HEK293 (cell line): ENCODE results near the gene GLCE.

Source experiments
- CTCF ChIA-PET: fragments of 350-600 bp; formaldehyde crosslinking; extraction: SDS; loops from one replicate; lab custom pipeline; 2021; ENCODE audit warnings: antibody characterized with exemption; lab: Yijun Ruan, JAX
- POLR2A ChIA-PET: fragments of 300-600 bp; formaldehyde crosslinking; extraction: SDS; loops from one replicate; lab custom pipeline; 2020; ENCODE audit warnings: antibody characterized with exemption, inconsistent platforms; lab: Yijun Ruan, JAX
- H3K27ac ChIP-seq: fragments of 200-500 bp; sonication (Bioruptor generic); 2 replicates; pipeline ENCODE4 v1.5.1; 2014; ENCODE audit warnings: low read depth, low read length, control low read depth, inconsistent platforms; ENCODE audit errors: extremely low read depth
- H3K36me3 ChIP-seq, 2 experiments: fragments of 200-500 bp in 1 of 2; sonication (Bioruptor generic) in 1 of 2; 1 replicate in 1 of 2; 2 replicates in 1 of 2; pipeline ENCODE4 v1.5.1; 2014 to 2017; ENCODE audit warnings: inconsistent platforms in 2 of 2, low read length in 2 of 2; ENCODE audit not compliant: control insufficient read depth in 2 of 2, insufficient read depth in 1 of 2
- H3K4me1 ChIP-seq: fragments of 200-500 bp; sonication (Bioruptor generic); 2 replicates; pipeline ENCODE4 v1.5.1; 2014; ENCODE audit warnings: mild to moderate bottlenecking, low read length, inconsistent platforms; ENCODE audit not compliant: control insufficient read depth, insufficient read depth
- H3K4me3 ChIP-seq: 2 replicates; pipeline ENCODE4 v1.5.1; 2011; ENCODE audit warnings: low read depth, mild to moderate bottlenecking, control low read depth, low read length, moderate library complexity
- H3K9me3 ChIP-seq: fragments of 200-500 bp; sonication (Bioruptor generic); 2 replicates; pipeline ENCODE4 v1.5.1; 2014; ENCODE audit warnings: low read depth, low read length, inconsistent platforms; ENCODE audit not compliant: control insufficient read depth, insufficient read depth
- FEZF1 ChIP-seq: fragments of 450-650 bp; formaldehyde crosslinking; IDR thresholded peaks from 2 replicates; pipeline ENCODE4 v1.5.1; 2016; ENCODE audit warnings: missing biosample characterization, missing genetic modification characterization
- GLI4 ChIP-seq: fragments of 450-650 bp; formaldehyde crosslinking; IDR thresholded peaks from 2 replicates; pipeline ENCODE4 v1.5.1; 2016; ENCODE audit warnings: missing biosample characterization, missing genetic modification characterization
- GLIS2 ChIP-seq: fragments of 450-650 bp; formaldehyde crosslinking; IDR thresholded peaks from 2 replicates; pipeline ENCODE4 v1.5.1; 2016; ENCODE audit warnings: missing biosample characterization, missing genetic modification characterization
- MEIS1 ChIP-seq: sonication (generic); formaldehyde crosslinking; IDR thresholded peaks from 2 replicates; pipeline ENCODE4 v1.8.1; 2022; ENCODE audit warnings: missing genetic modification reagents, mild to moderate bottlenecking, borderline replicate concordance
- ZFHX2 ChIP-seq: fragments of 450-650 bp; formaldehyde crosslinking; conservative IDR thresholded peaks from 2 replicates; pipeline ENCODE4 v1.5.1; 2016; ENCODE audit warnings: missing biosample characterization, missing genetic modification characterization
- ZIC2 ChIP-seq: fragments of 450-650 bp; formaldehyde crosslinking; IDR thresholded peaks from 2 replicates; pipeline ENCODE4 v1.5.1; 2016; ENCODE audit warnings: missing biosample characterization, missing genetic modification characterization
- ZNF16 ChIP-seq: fragments of 450-650 bp; formaldehyde crosslinking; IDR thresholded peaks from 2 replicates; pipeline ENCODE4 v1.5.1; 2016; ENCODE audit warnings: low read depth, missing biosample characterization, missing genetic modification characterization
- ZNF2 ChIP-seq: fragments of 450-650 bp; formaldehyde crosslinking; IDR thresholded peaks from 2 replicates; pipeline ENCODE4 v1.5.1; 2016; ENCODE audit warnings: missing biosample characterization, missing genetic modification characterization
- ZNF248 ChIP-seq: fragments of 450-650 bp; formaldehyde crosslinking; IDR thresholded peaks from 2 replicates; pipeline ENCODE4 v1.5.1; 2017; ENCODE audit warnings: missing biosample characterization, missing genetic modification characterization
- ZNF335 ChIP-seq: fragments of 450-650 bp; formaldehyde crosslinking; conservative IDR thresholded peaks from 2 replicates; pipeline ENCODE4 v1.5.1; 2016; ENCODE audit warnings: missing biosample characterization, missing genetic modification characterization
- ZNF423 ChIP-seq: fragments of 450-650 bp; formaldehyde crosslinking; IDR thresholded peaks from 2 replicates; pipeline ENCODE4 v1.5.1; 2016; ENCODE audit warnings: missing biosample characterization, missing genetic modification characterization
- ZNF596 ChIP-seq: fragments of 450-650 bp; IDR thresholded peaks from 2 replicates; pipeline ENCODE4 v1.5.0; 2018; ENCODE audit warnings: missing biosample characterization, mild to moderate bottlenecking, missing genetic modification characterization, moderate library complexity
- ZNF621 ChIP-seq: fragments of 450-650 bp; formaldehyde crosslinking; IDR thresholded peaks from 2 replicates; pipeline ENCODE4 v1.5.1; 2017; ENCODE audit warnings: missing biosample characterization, missing genetic modification characterization
- ZNF629 ChIP-seq: fragments of 450-650 bp; formaldehyde crosslinking; IDR thresholded peaks from 2 replicates; pipeline ENCODE4 v1.5.1; 2017; ENCODE audit warnings: missing biosample characterization, missing genetic modification characterization
- ZNF654 ChIP-seq: fragments of 450-650 bp; formaldehyde crosslinking; IDR thresholded peaks from 2 replicates; pipeline ENCODE4 v1.5.1; 2016; ENCODE audit warnings: low read depth, missing biosample characterization, missing genetic modification characterization
- ZNF658 ChIP-seq: fragments of 450-650 bp; formaldehyde crosslinking; IDR thresholded peaks from 2 replicates; pipeline ENCODE4; 2016; ENCODE audit warnings: missing biosample characterization, missing genetic modification characterization
- ZNF664 ChIP-seq: fragments of 450-650 bp; formaldehyde crosslinking; IDR thresholded peaks from 2 replicates; pipeline ENCODE4 v1.5.1; 2016; ENCODE audit warnings: missing biosample characterization, missing genetic modification characterization
- ZSCAN30 ChIP-seq: fragments of 450-650 bp; IDR thresholded peaks from 2 replicates; pipeline ENCODE4 v1.5.1; 2018; ENCODE audit warnings: missing biosample characterization, mild to moderate bottlenecking, missing genetic modification characterization, moderate library complexity
- TF ChIP-seq, protein P1 (sequence below): fragments of 450-650 bp; formaldehyde crosslinking; conservative IDR thresholded peaks from 2 replicates; pipeline ENCODE4 v1.5.1; 2016; ENCODE audit warnings: low read depth, missing biosample characterization, missing genetic modification characterization
- TF ChIP-seq, protein P2 (sequence below): fragments of 450-650 bp; formaldehyde crosslinking; IDR thresholded peaks from 2 replicates; pipeline ENCODE4 v1.5.1; 2016; ENCODE audit warnings: missing biosample characterization, missing genetic modification characterization
- TF ChIP-seq, protein P3 (sequence below): fragments of 450-650 bp; formaldehyde crosslinking; conservative IDR thresholded peaks from 2 replicates; pipeline ENCODE4 v1.5.1; 2016; ENCODE audit warnings: low read depth, missing biosample characterization, missing genetic modification characterization

Gene GLCE

DNA sequence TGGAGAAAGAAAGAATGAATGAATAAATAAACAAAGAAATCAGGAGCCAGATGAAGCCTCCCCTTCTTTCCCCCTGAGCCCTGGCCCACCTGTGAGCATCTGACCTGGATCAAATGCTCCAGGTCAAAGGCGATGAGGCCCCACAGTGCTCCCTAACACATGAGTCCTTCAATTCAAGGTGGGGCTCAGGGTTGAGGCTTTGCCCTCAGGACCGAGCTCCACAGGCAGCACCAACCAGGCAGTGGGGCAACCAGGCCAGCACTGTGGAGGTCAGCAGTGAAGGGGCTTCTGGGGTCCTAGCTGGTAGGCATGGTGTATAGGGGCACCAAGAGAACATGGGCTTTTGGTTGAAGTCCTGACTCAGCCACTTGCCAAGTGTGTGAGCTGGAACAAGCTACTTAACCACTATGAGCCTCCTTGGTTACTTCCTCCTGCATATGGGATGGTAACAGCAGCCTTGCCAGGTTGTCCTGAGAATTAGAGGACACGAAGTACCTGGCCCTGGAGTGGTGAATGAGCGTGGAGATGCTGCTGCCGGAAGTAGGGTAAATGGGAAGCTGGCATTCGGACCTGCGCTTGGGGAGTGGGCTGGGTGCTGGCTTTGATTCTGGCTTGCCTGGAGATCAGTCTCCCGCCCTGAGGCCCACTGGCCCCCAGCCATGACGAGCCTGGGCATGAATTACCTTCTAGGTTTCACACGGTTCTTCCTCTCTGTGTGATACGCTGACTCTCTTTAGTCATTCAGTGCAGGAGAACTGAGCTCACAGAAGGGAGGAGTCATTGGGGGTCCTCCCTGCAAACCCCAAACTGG is 128.3 kb downstream of the GLCE start:
- TF ChIP-seq ZNF335 (tag by site-specific recombination) (peak; percentile 40), ZNF16 (tag by site-specific recombination) (no peak), ZNF664 (tag by site-specific recombination) (no peak), MEIS1 (CRISPR knock-in tag) (no peak), FEZF1 (tag by site-specific recombination) (no peak), ZNF596 (tag by site-specific recombination) (no peak), ZNF248 (no peak), ZNF2 (tag by site-specific recombination) (no peak), ZNF629 (tag by site-specific recombination) (no peak), ZNF658 (tag by site-specific recombination) (no peak), ZNF654 (tag by site-specific recombination) (no peak), ZNF423 (no peak), GLI4 (tag by site-specific recombination) (no peak), GLIS2 (tag by site-specific recombination) (0 out of 2 replicates have a peak, but pooled peaks have one; percentile 15), ZSCAN30 (no peak), ZIC2 (tag by site-specific recombination) (0 out of 2 replicates have a peak, but pooled peaks have one; percentile 36)
- ChIA-PET CTCF (interaction anchor here (0.7 to 1.4 kb wide), 2 partner anchors 14 to 174 kb away, joined by 3 to 5 read pairs; no protein-coding TSS in a partner anchor), POLR2A (interaction anchor here (1.4 kb wide), 1 partner anchor 126 kb away, joined by 3 read pairs; the partner anchor contains the start of gene KIF23)
- Histone ChIP-seq H3K27ac (no peak overlapping the region), H3K4me1 (peaks cover 10% of the 10 kb centered on the region), H3K36me3 (no peaks in the 10 kb centered on the region), H3K4me3 (no peak overlapping the region), H3K9me3 (no peaks in the 10 kb centered on the region)

DNA sequence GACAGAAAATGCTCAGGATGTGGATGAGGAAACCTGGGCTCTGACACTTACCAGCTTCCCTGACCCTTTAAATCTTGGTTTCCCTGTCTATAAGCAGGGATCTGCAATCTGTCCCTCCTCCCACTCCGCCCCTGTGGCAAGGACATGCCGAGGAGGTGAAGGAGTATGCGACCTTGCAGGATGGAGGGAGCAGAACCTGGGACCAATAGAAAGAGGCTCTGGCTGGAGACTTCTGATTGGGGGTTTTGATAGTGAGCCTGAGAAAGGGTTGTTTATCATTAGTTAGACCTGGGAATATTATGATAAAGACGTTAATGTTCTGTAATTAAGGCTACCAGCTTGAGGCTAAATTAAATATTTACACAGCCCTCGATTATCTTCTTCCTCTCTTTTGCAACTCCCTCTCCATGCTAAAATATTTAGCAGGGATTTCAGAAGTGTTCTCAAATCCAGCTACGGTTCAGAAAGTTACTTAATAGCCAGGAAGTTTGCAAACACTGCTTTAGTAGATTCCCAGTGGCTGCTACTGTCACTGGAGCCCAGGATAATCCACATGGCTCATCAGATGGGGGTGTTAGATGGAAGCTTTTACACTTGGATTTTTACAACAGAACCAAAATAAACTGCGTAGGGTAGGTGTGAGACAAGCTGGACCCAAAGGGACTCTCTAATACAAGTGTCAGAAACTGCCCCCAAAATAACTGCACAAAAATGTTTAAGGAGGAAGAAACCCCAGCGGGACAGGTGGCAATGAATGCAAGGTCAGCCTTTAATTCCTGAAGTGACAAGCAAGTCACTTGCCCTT is 129.1 kb downstream of the GLCE start:
- ChIA-PET POLR2A (interaction anchor here (1.4 kb wide), 1 partner anchor 125 kb away, joined by 3 read pairs; the partner anchor contains the start of gene KIF23), CTCF (interaction anchor here (0.5 to 1.5 kb wide), 6 partner anchors 8 to 739 kb away, joined by 3 to 5 read pairs (median 4); no protein-coding TSS in a partner anchor)
- Histone ChIP-seq H3K4me3 (no peak overlapping the region), H3K27ac (no peak overlapping the region), H3K36me3 (no peaks in the 10 kb centered on the region), H3K4me1 (peaks cover 10% of the 10 kb centered on the region), H3K9me3 (no peaks in the 10 kb centered on the region)
- TF ChIP-seq ZNF621 (tag by site-specific recombination), result no peak
- TF ChIP-seq, protein P1, sequence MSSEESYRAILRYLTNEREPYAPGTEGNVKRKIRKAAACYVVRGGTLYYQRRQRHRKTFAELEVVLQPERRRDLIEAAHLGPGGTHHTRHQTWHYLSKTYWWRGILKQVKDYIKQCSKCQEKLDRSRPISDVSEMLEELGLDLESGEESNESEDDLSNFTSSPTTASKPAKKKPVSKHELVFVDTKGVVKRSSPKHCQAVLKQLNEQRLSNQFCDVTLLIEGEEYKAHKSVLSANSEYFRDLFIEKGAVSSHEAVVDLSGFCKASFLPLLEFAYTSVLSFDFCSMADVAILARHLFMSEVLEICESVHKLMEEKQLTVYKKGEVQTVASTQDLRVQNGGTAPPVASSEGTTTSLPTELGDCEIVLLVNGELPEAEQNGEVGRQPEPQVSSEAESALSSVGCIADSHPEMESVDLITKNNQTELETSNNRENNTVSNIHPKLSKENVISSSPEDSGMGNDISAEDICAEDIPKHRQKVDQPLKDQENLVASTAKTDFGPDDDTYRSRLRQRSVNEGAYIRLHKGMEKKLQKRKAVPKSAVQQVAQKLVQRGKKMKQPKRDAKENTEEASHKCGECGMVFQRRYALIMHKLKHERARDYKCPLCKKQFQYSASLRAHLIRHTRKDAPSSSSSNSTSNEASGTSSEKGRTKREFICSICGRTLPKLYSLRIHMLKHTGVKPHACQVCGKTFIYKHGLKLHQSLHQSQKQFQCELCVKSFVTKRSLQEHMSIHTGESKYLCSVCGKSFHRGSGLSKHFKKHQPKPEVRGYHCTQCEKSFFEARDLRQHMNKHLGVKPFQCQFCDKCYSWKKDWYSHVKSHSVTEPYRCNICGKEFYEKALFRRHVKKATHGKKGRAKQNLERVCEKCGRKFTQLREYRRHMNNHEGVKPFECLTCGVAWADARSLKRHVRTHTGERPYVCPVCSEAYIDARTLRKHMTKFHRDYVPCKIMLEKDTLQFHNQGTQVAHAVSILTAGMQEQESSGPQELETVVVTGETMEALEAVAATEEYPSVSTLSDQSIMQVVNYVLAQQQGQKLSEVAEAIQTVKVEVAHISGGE, result no peak
- TF ChIP-seq, protein P2, sequence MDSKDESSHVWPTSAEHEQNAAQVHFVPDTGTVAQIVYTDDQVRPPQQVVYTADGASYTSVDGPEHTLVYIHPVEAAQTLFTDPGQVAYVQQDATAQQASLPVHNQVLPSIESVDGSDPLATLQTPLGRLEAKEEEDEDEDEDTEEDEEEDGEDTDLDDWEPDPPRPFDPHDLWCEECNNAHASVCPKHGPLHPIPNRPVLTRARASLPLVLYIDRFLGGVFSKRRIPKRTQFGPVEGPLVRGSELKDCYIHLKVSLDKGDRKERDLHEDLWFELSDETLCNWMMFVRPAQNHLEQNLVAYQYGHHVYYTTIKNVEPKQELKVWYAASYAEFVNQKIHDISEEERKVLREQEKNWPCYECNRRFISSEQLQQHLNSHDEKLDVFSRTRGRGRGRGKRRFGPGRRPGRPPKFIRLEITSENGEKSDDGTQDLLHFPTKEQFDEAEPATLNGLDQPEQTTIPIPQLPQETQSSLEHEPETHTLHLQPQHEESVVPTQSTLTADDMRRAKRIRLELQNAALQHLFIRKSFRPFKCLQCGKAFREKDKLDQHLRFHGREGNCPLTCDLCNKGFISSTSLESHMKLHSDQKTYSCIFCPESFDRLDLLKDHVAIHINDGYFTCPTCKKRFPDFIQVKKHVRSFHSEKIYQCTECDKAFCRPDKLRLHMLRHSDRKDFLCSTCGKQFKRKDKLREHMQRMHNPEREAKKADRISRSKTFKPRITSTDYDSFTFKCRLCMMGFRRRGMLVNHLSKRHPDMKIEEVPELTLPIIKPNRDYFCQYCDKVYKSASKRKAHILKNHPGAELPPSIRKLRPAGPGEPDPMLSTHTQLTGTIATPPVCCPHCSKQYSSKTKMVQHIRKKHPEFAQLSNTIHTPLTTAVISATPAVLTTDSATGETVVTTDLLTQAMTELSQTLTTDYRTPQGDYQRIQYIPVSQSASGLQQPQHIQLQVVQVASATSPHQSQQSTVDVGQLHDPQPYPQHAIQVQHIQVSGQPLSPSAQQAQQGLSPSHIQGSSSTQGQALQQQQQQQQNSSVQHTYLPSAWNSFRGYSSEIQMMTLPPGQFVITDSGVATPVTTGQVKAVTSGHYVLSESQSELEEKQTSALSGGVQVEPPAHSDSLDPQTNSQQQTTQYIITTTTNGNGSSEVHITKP (tag by site-specific recombination), result peak; percentile 95
- peak; percentile 63 for TF ChIP-seq ZFHX2
- TF ChIP-seq, protein P3, sequence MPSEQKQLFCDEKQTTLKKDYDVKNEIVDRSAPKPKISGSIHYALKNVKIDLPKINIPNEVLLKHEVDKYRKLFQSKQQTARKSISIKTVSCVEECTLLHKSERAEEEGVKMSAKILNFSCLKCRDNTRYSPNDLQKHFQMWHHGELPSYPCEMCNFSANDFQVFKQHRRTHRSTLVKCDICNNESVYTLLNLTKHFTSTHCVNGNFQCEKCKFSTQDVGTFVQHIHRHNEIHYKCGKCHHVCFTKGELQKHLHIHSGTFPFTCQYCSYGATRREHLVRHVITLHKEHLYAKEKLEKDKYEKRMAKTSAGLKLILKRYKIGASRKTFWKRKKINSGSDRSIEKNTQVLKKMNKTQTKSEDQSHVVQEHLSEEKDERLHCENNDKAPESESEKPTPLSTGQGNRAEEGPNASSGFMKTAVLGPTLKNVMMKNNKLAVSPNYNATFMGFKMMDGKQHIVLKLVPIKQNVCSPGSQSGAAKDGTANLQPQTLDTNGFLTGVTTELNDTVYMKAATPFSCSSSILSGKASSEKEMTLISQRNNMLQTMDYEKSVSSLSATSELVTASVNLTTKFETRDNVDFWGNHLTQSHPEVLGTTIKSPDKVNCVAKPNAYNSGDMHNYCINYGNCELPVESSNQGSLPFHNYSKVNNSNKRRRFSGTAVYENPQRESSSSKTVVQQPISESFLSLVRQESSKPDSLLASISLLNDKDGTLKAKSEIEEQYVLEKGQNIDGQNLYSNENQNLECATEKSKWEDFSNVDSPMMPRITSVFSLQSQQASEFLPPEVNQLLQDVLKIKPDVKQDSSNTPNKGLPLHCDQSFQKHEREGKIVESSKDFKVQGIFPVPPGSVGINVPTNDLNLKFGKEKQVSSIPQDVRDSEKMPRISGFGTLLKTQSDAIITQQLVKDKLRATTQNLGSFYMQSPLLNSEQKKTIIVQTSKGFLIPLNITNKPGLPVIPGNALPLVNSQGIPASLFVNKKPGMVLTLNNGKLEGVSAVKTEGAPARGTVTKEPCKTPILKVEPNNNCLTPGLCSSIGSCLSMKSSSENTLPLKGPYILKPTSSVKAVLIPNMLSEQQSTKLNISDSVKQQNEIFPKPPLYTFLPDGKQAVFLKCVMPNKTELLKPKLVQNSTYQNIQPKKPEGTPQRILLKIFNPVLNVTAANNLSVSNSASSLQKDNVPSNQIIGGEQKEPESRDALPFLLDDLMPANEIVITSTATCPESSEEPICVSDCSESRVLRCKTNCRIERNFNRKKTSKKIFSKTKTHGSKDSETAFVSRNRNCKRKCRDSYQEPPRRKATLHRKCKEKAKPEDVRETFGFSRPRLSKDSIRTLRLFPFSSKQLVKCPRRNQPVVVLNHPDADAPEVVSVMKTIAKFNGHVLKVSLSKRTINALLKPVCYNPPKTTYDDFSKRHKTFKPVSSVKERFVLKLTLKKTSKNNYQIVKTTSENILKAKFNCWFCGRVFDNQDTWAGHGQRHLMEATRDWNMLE, result no peak
